ENCODE measurements around the gene LYZL1. TPM values are rescaled to one million over a fixed set of nuclear protein-coding genes. Genes with fewer than 3 reads are reported as not detected.
"Not testable (repeated sequence)": the region's sequence is repeated elsewhere in the genome, so short reads cannot be mapped to it uniquely, and the experiment has no call there.

Gene LYZL1
- total RNA-seq (2021) (not detected in 3 replicates), Bru-seq, nascent RNA (not detected)
- long read RNA-seq, experiment 1: 0 reads
- long read RNA-seq, experiment 2: 0 reads
- long read RNA-seq, experiment 3: 0 reads

DNA sequence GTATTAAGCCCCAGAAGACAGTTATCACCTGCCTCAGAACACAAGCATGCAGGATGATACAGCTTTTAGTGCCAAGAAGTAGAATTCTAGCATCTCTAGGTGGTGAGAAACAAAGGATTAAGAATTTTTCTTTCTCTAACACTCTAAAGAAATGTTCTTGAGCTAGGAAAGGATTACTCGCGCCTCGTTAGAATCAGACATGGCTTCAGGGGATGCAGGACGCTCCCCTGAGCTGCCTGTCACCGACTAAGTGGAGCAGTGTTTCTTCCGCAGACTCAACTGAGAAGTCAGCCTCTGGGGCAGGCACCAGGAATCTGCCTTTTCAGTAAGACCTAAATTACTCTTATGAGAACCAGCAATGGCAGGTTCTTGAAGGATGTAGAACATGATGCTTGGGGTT lies at the start of gene LYZL1:
TSS of gene LYZL1 (plus strand) at position 165 of the 400 bp plus-strand sequence. CDS start 2,798 bp downstream, outside the sequence.
- H3K27ac Mint-ChIP-seq; H3K9me3 Mint-ChIP-seq; H3K4me3 Mint-ChIP-seq; POLR2A ChIA-PET; ATAC-seq; DNase-seq (ENCODE audit: low spot score); H3K27me3 Mint-ChIP-seq (ENCODE audit: low read depth); H3K36me3 Mint-ChIP-seq; H3K4me1 Mint-ChIP-seq; CTCF ChIA-PET: not testable (repeated sequence)

DNA sequence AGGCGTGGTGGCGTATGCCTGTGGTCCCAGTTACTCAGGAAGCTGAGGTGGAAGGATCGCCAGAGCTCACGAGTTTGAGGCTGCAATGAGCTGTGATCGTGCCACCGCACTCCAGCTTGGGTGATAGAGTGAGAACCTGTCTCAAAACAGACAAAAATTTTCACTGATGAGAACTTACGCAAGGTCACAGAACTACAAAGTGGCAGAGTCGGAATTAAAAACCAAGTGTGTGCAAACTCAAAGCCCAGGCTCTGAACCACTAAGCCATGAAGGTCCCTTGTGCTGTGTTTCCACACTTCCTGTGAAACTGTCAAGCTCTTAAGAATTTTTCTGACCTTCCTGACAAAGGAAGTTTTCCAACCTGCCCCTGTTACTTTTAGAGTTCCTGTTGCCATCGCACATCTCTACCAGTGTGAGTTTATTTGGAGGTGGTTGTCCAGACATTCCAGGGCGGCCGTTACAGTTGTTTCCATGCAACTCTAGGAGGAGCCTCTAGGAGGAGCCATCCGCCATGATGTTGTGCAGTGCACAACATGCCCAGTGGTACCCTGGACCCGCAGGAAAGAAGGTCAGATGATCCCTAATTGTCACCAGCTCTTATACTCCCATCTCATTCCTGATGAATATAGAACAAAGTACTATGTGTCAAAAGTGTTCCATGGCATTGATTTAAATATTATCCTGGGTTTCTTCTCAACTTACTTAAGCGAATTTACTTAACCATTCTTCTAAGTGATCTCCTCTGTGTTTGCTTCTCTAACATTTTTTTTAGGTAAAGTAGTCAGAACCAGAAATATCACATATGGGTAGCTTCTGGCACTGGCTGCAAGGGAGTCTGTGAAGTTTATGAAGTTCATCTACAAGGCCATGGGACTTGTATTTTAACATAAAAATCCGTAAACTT lies 49.0 kb upstream of the LYZL1 start:
- ATAC-seq: peak; percentile 94
- H3K27ac Mint-ChIP-seq: no peak overlapping the region
- CTCF ChIA-PET: interaction anchor here (0.8 to 2.4 kb wide), 3 partner anchors 16 to 65 kb away, joined by 3 to 6 read pairs (median 5); no protein-coding TSS in a partner anchor
- POLR2A ChIA-PET: no interaction called here
- peaks cover 2% of the 10 kb centered on the region; the same call in 1 of the 2 replicates for H3K4me1 Mint-ChIP-seq
- H3K4me3 Mint-ChIP-seq: no peak overlapping the region
- no peak for TF ChIP-seq ZBTB21 (CRISPR knock-in tag; IDR thresholded peaks at IDR 0.05; ENCODE audit: borderline replicate concordance)
- TF ChIP-seq, protein P1, sequence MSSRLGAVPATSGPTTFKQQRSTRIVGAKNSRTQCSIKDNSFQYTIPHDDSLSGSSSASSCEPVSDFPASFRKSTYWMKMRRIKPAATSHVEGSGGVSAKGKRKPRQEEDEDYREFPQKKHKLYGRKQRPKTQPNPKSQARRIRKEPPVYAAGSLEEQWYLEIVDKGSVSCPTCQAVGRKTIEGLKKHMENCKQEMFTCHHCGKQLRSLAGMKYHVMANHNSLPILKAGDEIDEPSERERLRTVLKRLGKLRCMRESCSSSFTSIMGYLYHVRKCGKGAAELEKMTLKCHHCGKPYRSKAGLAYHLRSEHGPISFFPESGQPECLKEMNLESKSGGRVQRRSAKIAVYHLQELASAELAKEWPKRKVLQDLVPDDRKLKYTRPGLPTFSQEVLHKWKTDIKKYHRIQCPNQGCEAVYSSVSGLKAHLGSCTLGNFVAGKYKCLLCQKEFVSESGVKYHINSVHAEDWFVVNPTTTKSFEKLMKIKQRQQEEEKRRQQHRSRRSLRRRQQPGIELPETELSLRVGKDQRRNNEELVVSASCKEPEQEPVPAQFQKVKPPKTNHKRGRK (CRISPR knock-in tag; IDR thresholded peaks at IDR 0.05; ENCODE audit: borderline replicate concordance): no peak
- TF ChIP-seq PRRX2 (CRISPR knock-in tag; IDR thresholded peaks at IDR 0.05): no peak
- TF ChIP-seq MYBL2 (CRISPR knock-in tag; IDR thresholded peaks at IDR 0.05): no peak
- TF ChIP-seq, protein P2, sequence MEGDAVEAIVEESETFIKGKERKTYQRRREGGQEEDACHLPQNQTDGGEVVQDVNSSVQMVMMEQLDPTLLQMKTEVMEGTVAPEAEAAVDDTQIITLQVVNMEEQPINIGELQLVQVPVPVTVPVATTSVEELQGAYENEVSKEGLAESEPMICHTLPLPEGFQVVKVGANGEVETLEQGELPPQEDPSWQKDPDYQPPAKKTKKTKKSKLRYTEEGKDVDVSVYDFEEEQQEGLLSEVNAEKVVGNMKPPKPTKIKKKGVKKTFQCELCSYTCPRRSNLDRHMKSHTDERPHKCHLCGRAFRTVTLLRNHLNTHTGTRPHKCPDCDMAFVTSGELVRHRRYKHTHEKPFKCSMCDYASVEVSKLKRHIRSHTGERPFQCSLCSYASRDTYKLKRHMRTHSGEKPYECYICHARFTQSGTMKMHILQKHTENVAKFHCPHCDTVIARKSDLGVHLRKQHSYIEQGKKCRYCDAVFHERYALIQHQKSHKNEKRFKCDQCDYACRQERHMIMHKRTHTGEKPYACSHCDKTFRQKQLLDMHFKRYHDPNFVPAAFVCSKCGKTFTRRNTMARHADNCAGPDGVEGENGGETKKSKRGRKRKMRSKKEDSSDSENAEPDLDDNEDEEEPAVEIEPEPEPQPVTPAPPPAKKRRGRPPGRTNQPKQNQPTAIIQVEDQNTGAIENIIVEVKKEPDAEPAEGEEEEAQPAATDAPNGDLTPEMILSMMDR (IDR thresholded peaks at IDR 0.05): peak; percentile 69
- TF ChIP-seq JUN (CRISPR knock-in tag; IDR thresholded peaks at IDR 0.05): no peak
- TF ChIP-seq ZNF317 (CRISPR knock-in tag; IDR thresholded peaks at IDR 0.05; ENCODE audit: borderline replicate concordance, low read depth): peak; percentile 66
- no peak for TF ChIP-seq GABPB1 (CRISPR knock-in tag; IDR thresholded peaks at IDR 0.05)
- TF ChIP-seq, protein P3, sequence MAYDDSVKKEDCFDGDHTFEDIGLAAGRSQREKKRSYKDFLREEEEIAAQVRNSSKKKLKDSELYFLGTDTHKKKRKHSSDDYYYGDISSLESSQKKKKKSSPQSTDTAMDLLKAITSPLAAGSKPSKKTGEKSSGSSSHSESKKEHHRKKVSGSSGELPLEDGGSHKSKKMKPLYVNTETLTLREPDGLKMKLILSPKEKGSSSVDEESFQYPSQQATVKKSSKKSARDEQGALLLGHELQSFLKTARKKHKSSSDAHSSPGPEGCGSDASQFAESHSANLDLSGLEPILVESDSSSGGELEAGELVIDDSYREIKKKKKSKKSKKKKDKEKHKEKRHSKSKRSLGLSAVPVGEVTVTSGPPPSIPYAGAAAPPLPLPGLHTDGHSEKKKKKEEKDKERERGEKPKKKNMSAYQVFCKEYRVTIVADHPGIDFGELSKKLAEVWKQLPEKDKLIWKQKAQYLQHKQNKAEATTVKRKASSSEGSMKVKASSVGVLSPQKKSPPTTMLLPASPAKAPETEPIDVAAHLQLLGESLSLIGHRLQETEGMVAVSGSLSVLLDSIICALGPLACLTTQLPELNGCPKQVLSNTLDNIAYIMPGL (CRISPR knock-in tag; IDR thresholded peaks at IDR 0.05): no peak
- TF ChIP-seq GTF2I (CRISPR knock-in tag; conservative IDR thresholded peaks at IDR 0.05): peak; percentile 78; the same call in 1 of the 2 replicates
- no peak for TF ChIP-seq ZNF138 (CRISPR knock-in tag; conservative IDR thresholded peaks at IDR 0.05)
- TF ChIP-seq NR1H2 (CRISPR knock-in tag; IDR thresholded peaks at IDR 0.05): no peak
- TF ChIP-seq, protein P4, sequence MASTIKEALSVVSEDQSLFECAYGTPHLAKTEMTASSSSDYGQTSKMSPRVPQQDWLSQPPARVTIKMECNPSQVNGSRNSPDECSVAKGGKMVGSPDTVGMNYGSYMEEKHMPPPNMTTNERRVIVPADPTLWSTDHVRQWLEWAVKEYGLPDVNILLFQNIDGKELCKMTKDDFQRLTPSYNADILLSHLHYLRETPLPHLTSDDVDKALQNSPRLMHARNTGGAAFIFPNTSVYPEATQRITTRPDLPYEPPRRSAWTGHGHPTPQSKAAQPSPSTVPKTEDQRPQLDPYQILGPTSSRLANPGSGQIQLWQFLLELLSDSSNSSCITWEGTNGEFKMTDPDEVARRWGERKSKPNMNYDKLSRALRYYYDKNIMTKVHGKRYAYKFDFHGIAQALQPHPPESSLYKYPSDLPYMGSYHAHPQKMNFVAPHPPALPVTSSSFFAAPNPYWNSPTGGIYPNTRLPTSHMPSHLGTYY (CRISPR knock-in tag; IDR thresholded peaks at IDR 0.05): no peak
- H3K27me3 Mint-ChIP-seq (ENCODE audit: low read depth): no peaks in the 10 kb centered on the region
- no peaks in the 10 kb centered on the region for H3K36me3 Mint-ChIP-seq
- peak; percentile 71 for DNase-seq (ENCODE audit: low spot score)
- peaks cover 3% of the 10 kb centered on the region for H3K9me3 Mint-ChIP-seq
